ENCODE results near the gene ATP8A2.

DNA sequence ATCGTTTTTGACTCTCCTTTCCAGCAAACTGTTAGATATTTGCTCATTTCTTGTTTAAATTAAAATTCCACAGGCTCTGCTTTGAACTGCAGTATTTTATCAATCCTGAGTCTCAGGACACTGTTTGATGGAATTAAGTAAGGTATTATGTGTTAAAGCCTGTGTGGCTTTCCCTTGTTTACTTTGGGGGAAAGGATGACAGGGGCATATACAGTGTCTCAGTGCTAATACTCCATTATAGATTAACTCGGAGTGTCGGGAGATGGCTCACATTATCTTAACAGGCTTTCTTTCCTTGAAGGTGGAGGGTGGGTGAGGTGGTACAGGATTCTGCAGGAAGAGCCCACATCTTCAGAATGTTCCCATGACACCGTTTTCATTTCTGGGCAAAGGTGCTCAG lies 595.4 kb downstream of the ATP8A2 start:
- TF ChIP-seq, protein P1, sequence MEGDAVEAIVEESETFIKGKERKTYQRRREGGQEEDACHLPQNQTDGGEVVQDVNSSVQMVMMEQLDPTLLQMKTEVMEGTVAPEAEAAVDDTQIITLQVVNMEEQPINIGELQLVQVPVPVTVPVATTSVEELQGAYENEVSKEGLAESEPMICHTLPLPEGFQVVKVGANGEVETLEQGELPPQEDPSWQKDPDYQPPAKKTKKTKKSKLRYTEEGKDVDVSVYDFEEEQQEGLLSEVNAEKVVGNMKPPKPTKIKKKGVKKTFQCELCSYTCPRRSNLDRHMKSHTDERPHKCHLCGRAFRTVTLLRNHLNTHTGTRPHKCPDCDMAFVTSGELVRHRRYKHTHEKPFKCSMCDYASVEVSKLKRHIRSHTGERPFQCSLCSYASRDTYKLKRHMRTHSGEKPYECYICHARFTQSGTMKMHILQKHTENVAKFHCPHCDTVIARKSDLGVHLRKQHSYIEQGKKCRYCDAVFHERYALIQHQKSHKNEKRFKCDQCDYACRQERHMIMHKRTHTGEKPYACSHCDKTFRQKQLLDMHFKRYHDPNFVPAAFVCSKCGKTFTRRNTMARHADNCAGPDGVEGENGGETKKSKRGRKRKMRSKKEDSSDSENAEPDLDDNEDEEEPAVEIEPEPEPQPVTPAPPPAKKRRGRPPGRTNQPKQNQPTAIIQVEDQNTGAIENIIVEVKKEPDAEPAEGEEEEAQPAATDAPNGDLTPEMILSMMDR (IDR thresholded peaks at IDR 0.05): no peak
- TF ChIP-seq POLR2A (IDR thresholded peaks at IDR 0.05): no peak
